CD4-positive, alpha-beta T cell treated with Interferon gamma for 1 hour (primary cell): ENCODE data around the gene TEX10.
"Not testable (repeated sequence)": the region's sequence is repeated elsewhere in the genome, so short reads cannot be mapped to it uniquely, and the experiment has no call there.

Experiments used
- DNase-seq: peaks from one replicate; pipeline ENCODE4 v3.0.0-alpha.2; 2020

TEX10 gene

DNA sequence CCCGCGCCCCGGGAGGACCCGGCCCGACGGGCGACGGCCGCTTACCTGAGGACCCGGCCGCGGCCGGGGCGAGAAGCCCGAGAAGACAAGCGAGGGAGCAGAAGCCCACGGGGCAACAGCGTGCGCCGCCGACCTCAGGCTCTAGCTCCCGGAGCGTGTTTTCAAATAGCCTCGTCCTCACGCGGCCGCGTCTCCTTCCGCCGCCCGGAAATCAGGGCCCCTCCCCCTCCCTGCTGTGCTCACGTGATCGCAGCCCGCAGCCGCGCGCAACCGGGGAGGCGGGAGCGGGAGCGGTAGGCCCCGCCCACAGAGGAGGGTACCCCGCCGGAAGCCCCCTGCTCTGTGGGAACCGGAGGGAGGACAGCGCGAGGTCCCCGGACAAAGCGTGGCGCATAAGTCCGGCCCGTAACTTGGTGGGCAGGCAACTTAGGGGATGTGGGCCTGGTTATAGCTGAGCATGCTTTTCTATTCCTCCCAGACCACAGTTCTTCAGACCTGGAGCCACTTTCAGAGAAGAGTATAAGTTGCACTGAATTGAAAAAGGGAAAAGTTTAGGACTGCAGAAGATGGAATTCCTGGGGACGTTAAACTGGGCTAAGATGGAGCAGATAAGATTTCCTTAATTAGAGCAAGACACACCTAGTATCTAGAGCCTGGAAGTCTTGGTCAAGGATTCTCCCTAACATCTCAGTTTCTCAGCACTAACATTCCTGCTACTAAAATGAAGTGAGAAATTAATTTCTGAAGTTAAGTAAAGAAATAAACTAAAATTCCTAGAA is at the start of gene TEX10:
Gene TEX10, minus strand, starts transcription at position 216 of the 779 bp plus-strand sequence. CDS start 3,579 bp downstream, outside the sequence.
- DNase-seq: peak; percentile 87

DNA sequence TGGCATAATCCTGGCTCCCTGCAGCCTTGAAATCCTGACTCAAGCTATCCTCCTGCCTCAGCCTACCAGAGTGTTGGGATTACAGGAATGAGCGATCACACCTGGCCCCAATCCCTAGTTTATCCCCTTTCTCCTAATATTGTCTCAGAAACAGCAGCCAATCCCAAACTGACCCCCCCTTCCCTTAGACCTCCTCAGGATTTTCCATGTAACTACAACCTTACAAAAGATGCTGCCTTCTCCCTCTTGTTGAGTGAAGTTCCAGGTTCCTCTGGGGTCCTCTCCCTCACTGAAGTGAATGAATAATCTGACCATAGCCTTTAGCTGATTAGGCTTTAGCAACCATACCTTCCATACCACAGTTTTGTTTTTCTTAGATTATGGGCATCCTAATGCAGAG is 48.3 kb upstream of the TEX10 start:
- no peak for DNase-seq

DNA sequence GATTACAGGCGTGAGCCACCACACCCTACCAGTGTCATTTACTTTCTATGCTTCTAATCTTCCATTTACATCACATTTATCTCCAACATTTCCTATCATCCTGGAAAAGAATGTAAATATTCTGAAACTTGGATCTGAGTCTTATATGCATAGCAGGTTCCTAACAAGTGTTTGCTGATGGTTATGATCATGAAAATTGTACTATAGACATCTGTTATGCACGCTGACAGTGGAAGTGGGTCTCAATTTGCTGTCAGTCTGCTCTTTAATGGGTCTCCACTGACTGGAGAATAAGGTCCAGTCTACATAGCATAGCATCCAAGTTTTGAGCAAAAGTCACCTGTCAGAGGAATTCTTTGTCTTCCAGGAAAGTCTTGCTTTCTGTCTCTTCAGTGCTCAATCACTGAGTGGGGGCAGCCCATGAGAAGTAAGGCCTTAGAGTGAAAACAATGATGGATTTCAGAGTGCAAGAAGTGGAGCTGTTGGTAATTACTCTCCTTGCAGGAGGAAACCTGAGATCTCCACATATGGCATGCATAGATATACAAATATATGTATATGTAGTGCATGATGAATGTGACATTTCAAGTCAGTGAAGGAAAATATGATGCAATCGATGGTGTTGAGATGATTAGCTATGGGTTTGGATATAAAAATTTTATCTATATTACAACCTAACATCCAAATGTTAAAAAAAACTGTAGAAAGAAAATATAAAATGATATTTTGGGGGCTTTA is 45.0 kb upstream of the TEX10 start:
- no peak for DNase-seq

DNA sequence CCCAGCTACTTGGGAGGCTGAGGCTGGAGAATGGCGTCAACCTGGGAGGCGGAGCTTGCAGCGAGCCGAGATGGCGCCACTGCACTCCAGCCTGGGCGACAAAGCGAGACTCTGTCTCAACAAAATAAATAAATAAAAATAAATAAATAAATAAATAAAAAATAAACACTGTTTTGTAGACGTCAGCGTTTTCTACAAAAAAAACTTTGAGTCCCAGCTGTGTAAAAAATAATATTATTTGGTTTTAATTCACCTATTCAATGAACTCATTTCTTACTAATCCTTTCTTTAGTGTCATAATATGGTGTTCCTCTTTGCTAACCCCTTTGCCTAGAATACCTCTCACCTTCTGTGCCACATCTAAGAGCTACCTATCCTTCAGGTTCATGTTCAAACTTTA is 44.0 kb upstream of the TEX10 start:
- no peak for DNase-seq

DNA sequence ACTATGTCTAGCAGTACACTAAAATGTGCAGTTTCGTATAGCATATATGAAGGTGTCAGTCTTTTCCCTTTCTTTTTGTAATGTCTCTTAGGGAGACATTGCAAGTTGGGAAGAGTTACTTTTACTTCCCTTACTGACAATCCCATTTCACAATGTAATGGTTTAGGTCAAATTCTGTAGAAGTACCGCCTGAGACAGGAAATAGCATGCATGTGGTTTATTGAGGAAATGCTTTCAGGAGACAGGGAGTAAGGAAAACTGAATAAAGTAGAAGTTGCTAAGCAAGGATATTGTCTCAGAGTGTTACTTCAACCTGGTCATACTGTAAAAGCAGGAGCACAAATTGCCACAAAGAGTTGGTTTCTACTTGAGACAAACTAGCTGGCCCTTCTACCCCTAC is 42.1 kb upstream of the TEX10 start:
- DNase-seq: no peak

DNA sequence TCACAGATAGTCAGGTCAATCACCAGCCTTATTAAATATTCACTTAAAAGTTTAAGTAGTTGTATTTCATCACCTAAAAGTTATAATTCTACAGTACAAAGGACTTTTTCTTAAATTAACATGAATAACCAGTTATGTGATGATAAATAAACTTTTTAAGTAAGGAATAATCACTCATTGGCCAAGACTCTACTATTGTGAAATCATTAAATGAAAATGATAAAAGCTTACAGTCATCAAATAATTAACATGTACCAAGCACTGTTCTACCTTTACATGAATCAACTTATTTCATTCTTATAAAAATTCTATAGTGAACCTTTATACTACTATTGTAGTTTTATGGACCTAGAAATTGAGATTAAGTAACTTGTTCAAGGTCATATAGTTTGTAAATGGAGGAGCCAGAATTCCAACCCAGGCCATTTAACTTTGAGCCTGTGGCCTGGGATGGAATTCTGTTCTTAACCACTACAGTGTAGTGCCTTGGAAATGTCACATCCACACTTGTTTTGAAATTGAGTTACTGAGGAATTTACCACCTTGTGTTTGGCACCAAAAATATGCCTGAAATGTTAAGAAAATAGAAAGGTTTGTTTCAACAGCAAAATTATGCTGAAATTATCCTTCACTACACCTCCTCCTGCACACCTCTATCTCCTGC is 41.4 kb upstream of the TEX10 start:
- no peak for DNase-seq

DNA sequence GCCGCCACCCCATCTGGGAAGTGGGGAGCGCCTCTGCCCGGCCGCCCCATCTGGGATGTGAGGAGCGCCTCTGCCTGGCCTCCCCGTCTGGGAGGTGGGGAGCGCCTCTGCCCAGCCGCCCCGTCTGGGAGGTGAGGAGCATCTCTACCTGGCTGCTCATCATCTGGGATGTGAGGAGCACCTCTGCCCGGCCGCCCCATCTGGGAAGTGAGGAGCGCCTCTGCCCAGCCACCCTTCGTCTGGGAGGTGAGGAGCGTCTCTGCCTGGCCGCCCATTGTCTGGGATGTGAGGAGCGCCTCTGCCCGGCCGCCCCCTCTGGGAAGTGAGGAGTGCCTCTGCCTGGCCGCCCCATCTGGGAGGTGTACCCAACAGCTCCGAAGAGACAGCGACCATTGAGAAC is 40.2 kb upstream of the TEX10 start:
- DNase-seq: not testable (repeated sequence)

DNA sequence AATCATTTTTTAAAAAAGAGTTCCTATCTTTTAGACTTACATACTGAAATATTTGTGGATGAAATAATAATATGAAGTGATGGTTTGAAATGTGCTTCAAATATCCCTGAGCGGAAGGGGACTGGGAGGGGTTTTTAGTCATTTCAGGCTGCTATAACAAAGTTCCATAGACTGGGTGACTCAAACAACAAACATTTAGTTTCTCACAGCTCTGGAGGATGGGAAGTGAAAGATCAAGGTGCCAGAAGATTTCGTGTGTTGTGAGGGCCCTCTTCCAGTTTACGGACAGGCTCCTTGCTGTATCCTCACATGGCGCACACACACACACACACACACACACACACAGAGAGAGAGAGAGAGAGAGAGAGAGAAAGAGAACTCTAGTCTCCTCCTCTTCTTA is 27.1 kb upstream of the TEX10 start:
- DNase-seq: no peak

DNA sequence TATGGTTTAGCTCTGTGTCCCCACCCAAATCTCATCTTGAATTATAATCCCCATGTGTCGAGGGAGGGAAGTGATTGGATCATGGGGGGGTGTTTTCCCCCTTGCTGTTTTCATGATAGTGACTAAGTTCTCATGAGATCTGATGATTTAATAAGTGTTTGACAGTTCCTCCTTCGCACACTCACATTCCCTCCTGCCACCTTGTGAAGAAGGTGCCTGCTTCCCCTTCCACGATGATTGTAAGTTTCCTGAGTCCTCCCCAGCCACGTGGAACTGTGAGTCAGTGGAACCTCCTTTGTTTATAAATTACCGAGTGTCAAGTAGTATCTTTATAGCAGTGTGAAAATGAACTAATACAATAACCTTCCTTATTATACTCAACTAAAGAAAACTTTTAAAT is 24.3 kb upstream of the TEX10 start:
- peak; percentile 2 for DNase-seq

DNA sequence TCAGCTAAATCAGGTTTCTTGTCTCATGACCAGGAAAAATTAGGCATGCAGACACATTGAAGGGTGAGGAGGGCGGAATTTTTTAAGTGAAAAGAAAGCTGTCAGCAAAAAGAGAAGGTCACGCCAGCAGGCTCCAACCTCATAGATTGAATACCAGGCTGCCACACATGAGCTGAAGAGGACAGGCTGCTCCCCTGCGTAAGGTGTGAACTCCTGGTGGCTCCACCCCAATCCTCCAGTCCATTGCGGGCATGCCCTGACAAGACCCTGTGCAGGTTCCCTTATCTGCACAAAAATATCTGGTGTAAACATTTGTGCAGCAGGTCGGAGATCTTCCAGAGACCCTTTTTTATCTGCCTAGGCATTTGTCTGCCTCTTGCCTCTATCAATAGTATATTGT is 22.9 kb upstream of the TEX10 start:
- DNase-seq: no peak

DNA sequence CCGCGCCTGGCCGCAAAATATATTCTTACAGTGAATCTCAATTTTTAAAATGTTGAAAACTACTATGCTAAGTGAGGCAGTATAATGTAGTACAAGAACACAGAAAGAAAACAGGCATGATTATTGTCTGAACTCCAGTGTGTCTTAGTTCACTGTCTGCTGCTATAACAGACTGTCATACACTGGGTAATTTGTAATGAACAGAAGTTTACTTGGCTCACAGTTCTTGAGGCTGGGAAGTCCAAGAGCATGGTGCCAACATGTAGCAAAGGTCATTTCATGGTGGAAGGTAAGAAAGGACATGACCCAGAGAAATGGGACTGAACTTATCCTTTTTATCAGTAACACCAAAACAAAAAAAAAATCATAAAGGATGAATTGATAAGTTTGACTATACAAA is 19.9 kb upstream of the TEX10 start:
- no peak for DNase-seq

DNA sequence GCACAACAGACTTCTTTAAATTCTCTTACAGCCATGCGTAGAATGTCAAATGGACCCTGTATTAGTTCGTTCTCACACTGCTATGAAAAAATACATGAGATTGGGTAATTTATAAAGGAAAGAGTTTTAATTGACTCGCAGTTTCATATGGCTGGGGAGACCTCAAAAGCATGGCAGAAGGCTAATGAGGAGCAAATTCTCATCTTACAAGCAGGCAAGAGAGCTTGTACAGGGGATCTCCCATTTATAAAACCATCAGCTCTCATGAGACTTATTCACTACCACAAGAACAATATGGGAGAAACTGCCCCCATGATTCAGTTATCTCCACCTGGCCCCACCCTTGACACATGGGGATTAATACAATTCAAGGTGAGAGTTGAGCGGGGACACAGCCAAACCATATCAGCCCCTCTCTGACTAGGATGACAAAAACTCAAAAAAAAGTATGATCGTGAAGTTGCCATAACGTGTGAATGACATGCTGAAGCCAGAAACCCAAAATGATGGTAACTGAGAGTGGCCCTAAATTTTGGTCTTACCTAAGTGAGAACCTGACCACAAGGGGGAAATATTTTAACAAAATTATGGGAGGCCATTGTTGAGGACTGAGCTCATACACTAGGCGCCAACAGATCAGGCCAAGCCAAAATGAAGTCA is 17.5 kb upstream of the TEX10 start:
- no peak for DNase-seq

DNA sequence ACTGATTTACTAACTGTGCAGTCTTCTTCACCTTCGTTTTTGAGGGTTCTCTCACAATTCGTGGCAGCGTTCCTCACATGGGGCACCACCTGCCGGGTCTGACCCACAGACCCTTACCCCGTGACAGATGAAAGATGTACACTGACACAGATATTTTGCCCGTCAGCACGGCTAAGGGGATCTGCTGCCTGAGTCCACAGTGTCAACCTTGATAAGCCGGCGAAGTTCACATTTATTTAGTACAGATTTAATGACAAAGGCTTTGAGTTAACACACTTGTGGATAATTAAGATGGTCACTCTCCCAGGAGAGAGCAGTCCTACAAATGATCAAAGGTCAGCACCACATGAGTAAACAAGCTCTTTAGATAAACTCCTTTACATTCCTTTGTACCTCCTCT is 15.9 kb upstream of the TEX10 start:
- no peak for DNase-seq

DNA sequence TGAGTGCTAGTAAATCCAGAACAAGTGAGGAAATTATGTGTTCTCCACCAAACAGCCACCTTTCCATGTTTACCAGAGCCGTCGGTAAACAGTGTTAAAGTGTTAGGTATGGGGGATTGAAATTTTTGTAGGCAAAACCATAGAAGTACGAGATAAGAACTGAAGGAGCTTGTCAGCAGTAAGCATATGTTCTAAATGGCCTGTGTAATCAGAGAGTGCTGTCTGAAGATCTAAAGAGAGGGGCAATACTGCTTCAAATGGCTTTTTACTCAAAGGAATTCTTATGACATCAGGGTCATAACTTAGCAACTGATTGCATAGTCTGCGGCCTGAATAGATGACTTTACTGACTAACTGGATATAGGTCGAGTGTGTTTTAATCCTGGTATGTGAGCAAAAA is 13.4 kb upstream of the TEX10 start:
- no peak for DNase-seq

DNA sequence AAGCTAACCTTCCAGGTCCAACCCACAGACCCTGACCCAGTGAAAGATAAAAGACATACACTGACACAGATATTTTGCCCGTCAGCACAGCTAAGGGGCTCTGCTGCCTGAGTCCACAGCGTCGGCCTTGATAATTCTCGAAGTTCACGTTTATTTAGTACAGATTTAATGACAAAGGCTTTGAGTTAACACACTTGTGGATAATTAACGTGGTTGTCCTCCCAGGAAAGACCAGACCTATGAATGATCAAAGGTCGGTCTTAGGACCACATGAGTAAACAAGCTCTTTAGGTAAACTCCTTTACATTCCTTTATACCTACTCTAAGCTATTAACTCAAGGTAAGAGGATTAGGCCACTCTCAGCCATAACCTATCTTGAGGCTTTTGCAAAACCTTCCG is 11.3 kb upstream of the TEX10 start:
- no peak for DNase-seq

DNA sequence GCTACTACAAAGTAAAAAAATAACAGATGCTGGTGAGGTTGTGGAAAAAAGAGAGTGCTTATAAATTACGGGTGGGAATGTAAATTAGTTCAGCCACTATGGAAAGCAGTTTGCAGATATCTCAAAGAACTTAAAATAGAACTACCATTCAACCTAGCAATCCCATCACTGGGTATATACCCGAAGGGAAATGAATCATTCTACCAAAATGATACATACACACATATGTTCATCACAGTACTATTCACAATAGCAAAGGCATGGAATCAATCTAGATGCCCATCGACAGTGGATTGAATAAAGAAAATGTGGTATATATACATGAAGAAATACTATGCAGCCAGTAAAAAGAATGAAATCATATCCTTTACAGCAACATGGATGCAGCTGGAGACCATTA is 6.3 kb upstream of the TEX10 start:
- no peak for DNase-seq

DNA sequence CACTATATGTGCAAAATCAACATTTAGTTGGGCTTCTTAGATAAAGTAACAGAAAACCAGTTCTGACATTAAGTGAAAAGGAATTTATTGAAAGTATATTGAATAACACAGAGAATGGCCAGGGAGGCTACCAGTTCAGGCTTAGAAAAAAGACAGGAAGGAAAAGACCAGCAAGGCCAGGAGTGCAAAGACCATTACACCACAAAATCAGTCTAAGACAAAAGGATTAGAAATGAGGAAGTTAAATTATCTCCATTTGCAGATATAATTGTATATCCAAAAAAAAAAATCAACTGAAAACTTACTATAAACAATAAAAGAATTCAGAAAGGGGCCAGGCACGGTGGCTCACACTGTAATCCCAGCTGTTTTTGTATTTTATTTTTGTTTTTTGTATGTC is 4.8 kb upstream of the TEX10 start:
- DNase-seq: no peak

DNA sequence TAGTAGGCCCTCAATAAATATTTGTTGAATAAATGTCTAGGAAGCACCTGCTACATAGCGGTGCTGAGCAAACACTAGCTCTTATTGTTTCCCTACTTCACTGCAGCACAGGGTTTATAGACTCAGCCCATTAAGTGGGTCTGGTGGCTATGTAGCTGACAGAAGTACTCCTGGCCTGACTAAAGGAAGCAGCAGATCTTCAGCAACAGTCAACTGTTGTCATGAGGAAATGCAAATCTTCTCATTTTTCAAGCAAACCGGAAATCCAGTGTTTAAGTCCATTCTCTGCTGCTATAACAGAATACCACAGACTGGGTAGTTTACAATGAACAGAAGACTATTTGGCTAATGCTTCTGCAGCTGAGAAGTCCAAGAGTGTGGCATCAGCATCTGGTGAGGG is 2.8 kb upstream of the TEX10 start:
- DNase-seq: no peak

DNA sequence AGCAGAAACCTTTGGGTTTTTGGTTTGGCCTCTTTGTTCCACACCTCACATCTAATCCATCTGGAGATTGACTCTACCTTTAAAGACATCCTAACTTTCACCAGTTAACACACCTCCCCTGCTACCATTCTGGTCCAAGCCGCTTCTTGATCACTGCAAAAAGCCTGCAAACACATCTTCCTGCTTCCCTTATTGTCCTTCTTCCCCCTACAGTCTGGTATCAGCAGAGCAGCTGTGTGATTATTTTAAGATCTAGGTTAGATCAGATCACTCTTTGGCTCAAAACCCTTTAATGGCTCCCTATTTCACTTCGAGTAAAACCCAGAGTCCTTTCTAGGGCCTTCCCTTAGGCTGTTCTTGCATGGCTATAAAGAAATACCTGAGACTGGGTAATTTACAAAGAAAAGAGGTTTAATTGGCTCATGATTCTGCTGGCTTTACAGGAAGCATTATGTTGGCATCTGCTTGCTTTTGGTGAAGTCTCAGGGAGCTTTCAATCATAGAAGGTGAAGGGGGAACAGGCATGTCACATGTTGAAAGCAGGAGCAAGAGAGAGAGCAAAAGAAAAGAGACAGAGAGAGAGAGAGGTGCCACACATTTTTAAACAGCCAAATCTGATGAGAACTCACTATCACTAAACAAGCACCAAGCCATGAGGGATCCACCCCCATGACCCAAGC is 1.5 kb upstream of the TEX10 start:
- DNase-seq: no peak

DNA sequence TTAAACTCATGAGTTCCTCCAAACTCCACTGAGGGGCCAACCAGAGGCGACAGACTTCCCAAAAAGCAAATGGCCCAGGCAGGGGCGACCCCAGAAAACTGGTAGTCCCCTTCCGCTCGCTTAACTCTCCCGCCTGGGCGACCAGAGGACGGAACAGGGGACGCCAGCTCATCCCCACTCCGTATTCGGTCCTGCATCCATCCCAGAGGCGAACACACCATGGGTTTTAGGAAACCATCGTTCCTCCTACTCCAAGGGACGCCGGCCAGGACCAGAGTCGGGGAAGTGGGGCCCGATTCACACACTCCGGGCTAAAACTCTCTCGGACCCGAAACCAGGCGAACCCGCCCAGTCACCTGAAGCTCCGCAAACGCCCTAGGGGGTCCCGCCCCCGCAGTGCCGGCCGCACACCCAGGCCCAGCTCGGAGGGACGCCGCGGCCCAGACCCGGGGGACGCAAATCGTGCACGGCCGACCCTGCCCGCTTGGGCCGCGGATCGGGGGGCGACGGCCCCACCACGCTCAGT is 478 bp downstream of the TEX10 start:
- peak; percentile 1 for DNase-seq

DNA sequence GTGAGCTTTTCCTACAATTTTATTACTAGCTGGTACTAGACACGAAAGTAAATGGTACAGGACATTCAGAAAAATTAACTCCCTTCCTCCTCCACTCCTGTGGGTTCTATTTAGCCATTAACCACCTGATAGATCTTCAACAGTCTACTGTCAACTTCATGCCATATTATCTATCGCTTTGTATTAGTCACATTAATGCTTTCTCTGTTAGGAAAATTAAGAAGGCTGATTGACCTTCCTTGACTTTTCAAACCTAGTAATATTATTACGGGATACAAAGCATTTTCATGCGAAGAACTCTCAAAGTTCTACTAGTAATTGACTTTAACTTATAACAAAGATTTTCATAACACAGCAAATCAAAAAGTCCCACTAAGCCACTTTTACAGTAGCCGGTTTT is 1.2 kb downstream of the TEX10 start:
- DNase-seq: no peak

DNA sequence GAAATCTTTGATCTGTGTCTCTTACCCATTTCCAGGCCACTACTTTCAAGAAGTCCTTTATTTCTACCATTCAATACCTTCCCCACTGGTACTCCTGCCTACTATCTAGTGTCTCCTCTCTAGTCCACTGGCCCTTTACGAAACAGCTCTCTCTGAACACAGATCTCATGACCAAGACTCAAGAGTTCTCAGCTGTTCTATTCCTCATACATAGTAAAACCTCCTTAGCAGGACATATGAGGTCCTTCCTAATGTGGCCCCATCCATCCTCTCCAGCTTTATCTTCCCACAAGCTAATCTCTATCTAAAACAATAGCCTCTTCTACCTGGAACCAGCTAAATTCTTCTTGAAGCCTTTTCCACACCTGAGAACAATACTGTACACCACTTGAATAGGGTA is 2.6 kb downstream of the TEX10 start:
- no peak for DNase-seq

DNA sequence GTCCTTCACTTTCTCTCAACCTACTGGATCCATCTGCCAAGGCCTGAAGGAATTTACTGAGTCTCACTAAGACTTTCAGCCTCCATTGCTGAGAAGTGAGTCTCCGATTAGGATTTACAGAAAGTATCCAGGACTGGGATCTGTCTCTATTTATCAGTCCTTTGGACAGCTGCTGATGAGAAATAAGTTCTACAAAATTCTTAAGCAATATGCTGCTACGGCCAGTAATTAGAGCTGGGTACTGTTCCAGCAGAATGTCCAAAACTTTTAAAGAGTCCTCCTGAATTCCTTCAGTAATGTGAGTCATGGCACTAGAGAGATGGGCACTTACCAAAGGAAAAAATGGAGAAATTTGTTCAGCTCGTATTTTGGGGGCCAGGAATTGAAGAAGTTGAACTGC is 5.9 kb downstream of the TEX10 start:
- no peak for DNase-seq
